K562 (cell line): ENCODE data around the gene ALKBH3.

ENCODE experiments used
- CREB1 ChIP-seq, 2 experiments: sonication (generic) in 1 of 2; formaldehyde crosslinking in 1 of 2; IDR thresholded peaks; 2 replicates each; pipeline versions ENCODE4 v1.6.1 to v1.8.0; 2012 to 2022; ENCODE audit warnings: inconsistent platforms in 1 of 2, mild to moderate bottlenecking in 1 of 2, missing genetic modification reagents in 1 of 2, moderate library complexity in 1 of 2
- CTCF ChIP-seq, 3 experiments: IDR thresholded peaks in 2 of 3; conservative IDR thresholded peaks in 1 of 3; 2 replicates each; pipeline ENCODE4 v1.5.1; 2011 to 2012; ENCODE audit warnings: low read length in 3 of 3, mild to moderate bottlenecking in 3 of 3, control low read depth in 2 of 3, improper control_type of control experiment in 1 of 3, inconsistent platforms in 1 of 3, low read depth in 1 of 3, mixed read lengths in 1 of 3, moderate library complexity in 1 of 3; ENCODE audit not compliant: insufficient read depth in 2 of 3
- EZH2 ChIP-seq: IDR thresholded peaks from 2 replicates; pipeline ENCODE4 v1.6.1; 2012; ENCODE audit warnings: low read depth, mild to moderate bottlenecking, inconsistent platforms, low read length, borderline replicate concordance
- MXI1 ChIP-seq: IDR thresholded peaks from 2 replicates; pipeline ENCODE4 v1.6.1; 2011; ENCODE audit warnings: low read depth, mild to moderate bottlenecking, improper control_type of control experiment, low read length

GRCh38 chr11:43907028-43907975 is 26.7 kb downstream of the ALKBH3 start:
- TF ChIP-seq EZH2 (no peak), CREB1 (IDR thresholded peaks at IDR 0.05) (no peak), CREB1 (CRISPR knock-in tag; IDR thresholded peaks at IDR 0.05) (no peak), CTCF (IDR thresholded peaks at IDR 0.05 in 2 of 3, conservative IDR thresholded peaks at IDR 0.05 in 1 of 3; ENCODE audit: insufficient read depth in 2 of 3, low read depth in 1 of 3, low read length in 3 of 3) (no peak), MXI1 (no peak)
